ENCODE measurements around the gene MAD1L1. TPM values are rescaled to one million over a fixed set of nuclear protein-coding genes. Genes with fewer than 3 reads are reported as not detected.
A peak's percentile ranks its signal among the peaks of the same experiment; 100 is the strongest.

The MAD1L1 gene
- total RNA-seq, 2 donors from 2014 or later, result 59.1 to 61.4 TPM

DNA sequence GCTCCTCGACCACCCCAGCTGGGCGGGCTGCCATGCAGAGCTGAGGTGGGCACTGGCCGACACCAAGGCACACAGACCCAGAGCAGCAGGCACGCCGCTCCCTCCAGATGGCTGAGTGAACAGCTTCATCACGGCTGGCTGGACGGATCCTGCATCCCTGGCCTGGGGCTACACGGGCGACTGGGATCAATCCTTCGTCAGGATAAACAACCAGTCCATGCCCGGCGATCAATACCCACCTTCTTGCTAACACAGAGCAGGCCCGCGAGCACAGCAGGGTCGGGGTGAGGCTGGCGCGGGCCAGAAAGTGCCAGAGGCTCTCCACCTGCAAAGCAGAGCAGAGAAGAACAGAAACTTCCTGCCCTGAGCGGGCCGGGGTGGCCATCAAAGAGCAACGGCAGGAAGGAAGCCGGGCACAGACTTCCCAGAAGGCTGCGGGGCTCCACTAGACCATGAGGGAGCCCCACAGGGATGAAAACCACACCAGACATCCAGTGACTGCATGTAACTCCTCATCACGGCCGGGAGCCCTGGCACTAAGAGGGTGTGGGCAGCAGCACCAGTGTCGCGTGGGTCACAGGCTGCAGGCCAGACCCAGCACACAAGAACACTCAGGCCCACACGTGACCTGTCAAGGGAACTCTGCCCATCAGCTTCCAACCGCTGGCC, 166.4 kb downstream of the MAD1L1 start:
- Histone ChIP-seq H3K36me3 (ENCODE audit: control insufficient read depth, insufficient read depth, low read length) (peaks cover 2% of the 10 kb centered on the region), H3K27me3 (ENCODE audit: control insufficient read depth, insufficient read depth, low read length, poor library complexity, severe bottlenecking) (no peaks in the 10 kb centered on the region), H3K4me1 (ENCODE audit: control insufficient read depth, insufficient read depth, low read length) (no peaks in the 10 kb centered on the region), H3K4me3 (ENCODE audit: low read length) (no peak overlapping the region), H3K9ac (ENCODE audit: extremely low read depth, low read length, poor library complexity, severe bottlenecking) (no peak overlapping the region), H3K27ac (ENCODE audit: low read depth, low read length) (peak overlapping the region; percentile 78), H3K9me3 (ENCODE audit: control insufficient read depth, low read length) (no peaks in the 10 kb centered on the region)
- WGBS, 2 experiments (ENCODE audit: insufficient coverage in 1 of 2, insufficient read length in 1 of 2), result 92 to 93% methylated on average over 18 to 28 of the region's 28 CpGs
- TF ChIP-seq, protein P1, sequence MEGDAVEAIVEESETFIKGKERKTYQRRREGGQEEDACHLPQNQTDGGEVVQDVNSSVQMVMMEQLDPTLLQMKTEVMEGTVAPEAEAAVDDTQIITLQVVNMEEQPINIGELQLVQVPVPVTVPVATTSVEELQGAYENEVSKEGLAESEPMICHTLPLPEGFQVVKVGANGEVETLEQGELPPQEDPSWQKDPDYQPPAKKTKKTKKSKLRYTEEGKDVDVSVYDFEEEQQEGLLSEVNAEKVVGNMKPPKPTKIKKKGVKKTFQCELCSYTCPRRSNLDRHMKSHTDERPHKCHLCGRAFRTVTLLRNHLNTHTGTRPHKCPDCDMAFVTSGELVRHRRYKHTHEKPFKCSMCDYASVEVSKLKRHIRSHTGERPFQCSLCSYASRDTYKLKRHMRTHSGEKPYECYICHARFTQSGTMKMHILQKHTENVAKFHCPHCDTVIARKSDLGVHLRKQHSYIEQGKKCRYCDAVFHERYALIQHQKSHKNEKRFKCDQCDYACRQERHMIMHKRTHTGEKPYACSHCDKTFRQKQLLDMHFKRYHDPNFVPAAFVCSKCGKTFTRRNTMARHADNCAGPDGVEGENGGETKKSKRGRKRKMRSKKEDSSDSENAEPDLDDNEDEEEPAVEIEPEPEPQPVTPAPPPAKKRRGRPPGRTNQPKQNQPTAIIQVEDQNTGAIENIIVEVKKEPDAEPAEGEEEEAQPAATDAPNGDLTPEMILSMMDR (conservative IDR thresholded peaks at IDR 0.05), result no peak
- no peak overlapping the region for H3K27ac Mint-ChIP-seq
- H3K4me1 Mint-ChIP-seq, result no peaks in the 10 kb centered on the region
- H3K9me3 Mint-ChIP-seq, result no peaks in the 10 kb centered on the region
- H3K36me3 Mint-ChIP-seq (ENCODE audit: low read depth), result peaks cover 31% of the 10 kb centered on the region
- H3K4me3 Mint-ChIP-seq, result no peak overlapping the region
- no peak for DNase-seq
- no peaks in the 10 kb centered on the region for H3K27me3 Mint-ChIP-seq (ENCODE audit: insufficient read depth)

DNA sequence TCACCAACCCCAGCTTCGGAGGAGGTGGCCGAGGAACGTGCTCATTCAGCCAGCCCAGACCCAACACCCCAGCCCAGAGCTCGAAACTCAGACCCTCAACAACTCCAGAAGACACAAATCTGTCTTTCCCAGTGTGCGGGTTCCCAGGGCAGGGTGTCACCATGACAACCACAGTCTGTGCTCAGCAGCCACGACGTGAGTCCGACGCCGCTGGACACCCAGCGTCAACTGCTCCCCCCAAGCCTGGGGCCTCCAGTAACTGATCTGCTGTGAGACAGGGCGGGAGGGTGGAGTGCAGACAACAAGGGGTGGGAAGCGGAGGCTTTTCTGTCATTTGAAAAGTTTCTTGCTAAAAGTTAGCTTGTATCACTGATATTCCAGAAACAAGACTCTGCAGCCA, 167.2 kb downstream of the MAD1L1 start:
- Mint-ChIP-seq H3K4me1 (no peaks in the 10 kb centered on the region), H3K27ac (no peak overlapping the region)

DNA sequence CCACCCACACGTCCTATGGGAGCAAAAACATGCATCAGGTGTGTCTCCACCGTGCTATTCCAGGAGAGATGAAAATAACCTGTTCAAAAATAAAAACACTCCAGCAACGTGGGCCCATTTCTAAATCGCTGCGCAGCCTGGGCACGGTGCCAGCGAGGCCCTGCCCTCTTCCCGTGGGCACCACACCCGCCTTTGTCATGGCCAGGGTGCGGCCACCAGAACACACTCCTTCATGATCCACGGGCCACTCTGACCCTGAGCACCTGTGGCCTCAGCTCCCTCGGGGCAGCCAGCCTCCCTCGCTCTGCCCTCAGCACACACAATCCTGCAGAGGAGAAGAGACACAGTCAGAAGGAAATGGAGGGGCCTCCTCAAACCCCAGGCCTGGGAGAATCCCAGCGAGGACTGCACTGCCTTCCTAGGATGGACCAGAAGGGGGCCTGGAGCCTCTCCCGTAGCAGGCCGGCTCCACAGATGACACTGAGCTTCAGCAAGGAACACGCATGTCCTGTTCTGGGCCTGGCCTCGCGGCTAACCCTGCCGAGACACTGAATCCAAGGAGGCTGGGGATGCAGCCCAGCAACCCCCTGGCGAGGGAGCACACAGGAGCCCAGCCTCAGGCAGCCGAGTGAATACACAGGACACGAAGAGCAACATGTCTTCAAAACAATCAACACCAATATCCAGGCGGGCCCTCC, 169.0 kb downstream of the MAD1L1 start:
- peaks cover 15% of the 10 kb centered on the region for H3K9me3 Mint-ChIP-seq
- WGBS, 2 experiments (ENCODE audit: insufficient coverage in 1 of 2, insufficient read length in 1 of 2), result 92% methylated on average over 16 to 24 of the region's 24 CpGs
- DNase-seq, result no peak
- H3K27ac ChIP-seq (ENCODE audit: low read depth, low read length), result peak overlapping the region; percentile 29
- H3K36me3 Mint-ChIP-seq (ENCODE audit: low read depth), result peaks cover 49% of the 10 kb centered on the region
- no peaks in the 10 kb centered on the region for H3K4me1 ChIP-seq (ENCODE audit: control insufficient read depth, insufficient read depth, low read length)
- H3K4me3 Mint-ChIP-seq, result no peak overlapping the region
- H3K4me3 ChIP-seq (ENCODE audit: low read length), result no peak overlapping the region
- no peak overlapping the region for H3K9ac ChIP-seq (ENCODE audit: extremely low read depth, low read length, poor library complexity, severe bottlenecking)
- peaks cover 11% of the 10 kb centered on the region for H3K36me3 ChIP-seq (ENCODE audit: control insufficient read depth, insufficient read depth, low read length)
- TF ChIP-seq, protein P1 (conservative IDR thresholded peaks at IDR 0.05), result peak; percentile 45
- no peak overlapping the region for H3K27ac Mint-ChIP-seq
- no peaks in the 10 kb centered on the region for H3K4me1 Mint-ChIP-seq
- no peaks in the 10 kb centered on the region for H3K27me3 Mint-ChIP-seq (ENCODE audit: insufficient read depth)
- no peaks in the 10 kb centered on the region for H3K27me3 ChIP-seq (ENCODE audit: control insufficient read depth, insufficient read depth, low read length, poor library complexity, severe bottlenecking)
- peaks cover 16% of the 10 kb centered on the region for H3K9me3 ChIP-seq (ENCODE audit: control insufficient read depth, low read length)

More for the DNA sequence above, 167.2 kb downstream of the MAD1L1 start:
- Histone ChIP-seq H3K27me3 (ENCODE audit: control insufficient read depth, insufficient read depth, low read length, poor library complexity, severe bottlenecking) (no peaks in the 10 kb centered on the region), H3K4me1 (ENCODE audit: control insufficient read depth, insufficient read depth, low read length) (no peaks in the 10 kb centered on the region), H3K27ac (ENCODE audit: low read depth, low read length) (peak overlapping the region; percentile 78), H3K9me3 (ENCODE audit: control insufficient read depth, low read length) (peaks cover 5% of the 10 kb centered on the region), H3K9ac (ENCODE audit: extremely low read depth, low read length, poor library complexity, severe bottlenecking) (no peak overlapping the region), H3K4me3 (ENCODE audit: low read length) (no peak overlapping the region), H3K36me3 (ENCODE audit: control insufficient read depth, insufficient read depth, low read length) (peaks cover 6% of the 10 kb centered on the region)
- Mint-ChIP-seq H3K4me3 (no peak overlapping the region), H3K9me3 (peaks cover 4% of the 10 kb centered on the region), H3K27me3 (ENCODE audit: insufficient read depth) (no peaks in the 10 kb centered on the region), H3K36me3 (ENCODE audit: low read depth) (peaks cover 35% of the 10 kb centered on the region)
- no peak for DNase-seq
- TF ChIP-seq, protein P1 (conservative IDR thresholded peaks at IDR 0.05), result no peak
- WGBS, 2 experiments (ENCODE audit: insufficient coverage in 1 of 2, insufficient read length in 1 of 2), result 81 to 94% methylated on average over 6 to 13 of the region's 13 CpGs

All from endodermal cell (in vitro differentiated cells).